ENCODE results near the gene LRRC34. TPM values are rescaled to one million over a fixed set of nuclear protein-coding genes. Genes with fewer than 3 reads are reported as not detected.

The LRRC34 gene
- total RNA-seq, 2 donors from 2014 or later: 3.4 TPM; not detected in 1

DNA sequence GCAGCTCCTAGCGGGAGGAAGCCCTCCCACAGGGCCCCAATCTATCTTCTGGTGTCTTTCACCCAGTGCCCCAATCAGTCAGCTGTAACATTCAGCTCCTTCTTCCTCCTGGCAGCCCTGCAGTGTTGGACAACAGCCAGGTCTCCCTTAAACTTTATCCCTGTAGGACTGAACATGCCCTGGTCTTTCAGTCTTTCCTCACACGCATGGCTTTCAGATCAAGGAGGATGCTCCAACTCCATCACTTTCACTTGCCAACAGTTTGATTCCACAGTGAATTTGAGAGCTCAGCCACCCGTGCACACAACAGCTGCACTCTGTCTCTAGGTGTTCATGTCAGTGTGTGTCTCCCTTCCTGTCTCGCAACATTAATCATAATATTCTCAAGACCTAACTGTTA is 28.5 kb upstream of the LRRC34 start:
- ATAC-seq: no peak
- 52 to 60% methylated on average over 4 of the region's 4 CpGs for WGBS, 2 donors
- Histone ChIP-seq H3K27ac (no peak overlapping the region), H3K4me1 (no peaks in the 10 kb centered on the region), H3K4me3 (no peak overlapping the region), H3K27me3 (no peaks in the 10 kb centered on the region), H3K36me3 (replicated peaks in 1 of 2; ENCODE audit: insufficient read depth in 1 of 2, low read depth in 2 of 2) (no peaks in the 10 kb centered on the region), H3K9me3 (no peaks in the 10 kb centered on the region)
- TF ChIP-seq, protein P1, sequence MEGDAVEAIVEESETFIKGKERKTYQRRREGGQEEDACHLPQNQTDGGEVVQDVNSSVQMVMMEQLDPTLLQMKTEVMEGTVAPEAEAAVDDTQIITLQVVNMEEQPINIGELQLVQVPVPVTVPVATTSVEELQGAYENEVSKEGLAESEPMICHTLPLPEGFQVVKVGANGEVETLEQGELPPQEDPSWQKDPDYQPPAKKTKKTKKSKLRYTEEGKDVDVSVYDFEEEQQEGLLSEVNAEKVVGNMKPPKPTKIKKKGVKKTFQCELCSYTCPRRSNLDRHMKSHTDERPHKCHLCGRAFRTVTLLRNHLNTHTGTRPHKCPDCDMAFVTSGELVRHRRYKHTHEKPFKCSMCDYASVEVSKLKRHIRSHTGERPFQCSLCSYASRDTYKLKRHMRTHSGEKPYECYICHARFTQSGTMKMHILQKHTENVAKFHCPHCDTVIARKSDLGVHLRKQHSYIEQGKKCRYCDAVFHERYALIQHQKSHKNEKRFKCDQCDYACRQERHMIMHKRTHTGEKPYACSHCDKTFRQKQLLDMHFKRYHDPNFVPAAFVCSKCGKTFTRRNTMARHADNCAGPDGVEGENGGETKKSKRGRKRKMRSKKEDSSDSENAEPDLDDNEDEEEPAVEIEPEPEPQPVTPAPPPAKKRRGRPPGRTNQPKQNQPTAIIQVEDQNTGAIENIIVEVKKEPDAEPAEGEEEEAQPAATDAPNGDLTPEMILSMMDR (IDR thresholded peaks at IDR 0.05): no peak
- no peak for TF ChIP-seq POLR2A (IDR thresholded peaks at IDR 0.05)
- intact Hi-C loops (cut with DNase I): no loop called here
- DNase-seq: no peak

DNA sequence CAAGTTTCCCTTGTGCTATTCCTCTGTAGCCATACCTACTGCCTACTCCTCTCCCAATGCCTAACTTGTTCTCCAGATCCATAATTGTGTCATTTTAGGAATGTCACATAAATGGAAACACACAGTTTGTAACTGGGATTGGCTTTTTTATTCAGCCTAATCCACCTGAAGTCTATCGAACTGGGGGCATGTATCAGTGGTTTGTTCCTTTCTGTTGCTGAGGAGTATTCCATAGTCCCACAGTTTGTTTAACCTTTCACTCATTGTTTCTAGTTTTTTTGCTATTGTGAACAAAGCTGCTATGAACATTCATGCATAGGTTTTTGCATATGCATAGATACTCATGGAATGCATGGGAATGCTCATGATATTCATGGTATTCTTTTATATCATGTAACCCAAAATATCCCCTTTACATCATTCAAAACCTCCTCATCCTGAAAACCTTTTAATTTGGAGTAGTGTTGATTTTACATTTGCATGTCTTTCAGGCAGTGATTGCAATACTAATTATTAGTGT is 25.9 kb upstream of the LRRC34 start:
- 72 to 96% methylated on average over 1 of the region's 1 CpG for WGBS, 2 donors
- TF ChIP-seq, protein P1 (IDR thresholded peaks at IDR 0.05): no peak
- TF ChIP-seq POLR2A (IDR thresholded peaks at IDR 0.05): no peak
- ATAC-seq: no peak
- Histone ChIP-seq H3K4me1 (no peaks in the 10 kb centered on the region), H3K9me3 (no peaks in the 10 kb centered on the region), H3K36me3 (replicated peaks in 1 of 2; ENCODE audit: insufficient read depth in 1 of 2, low read depth in 2 of 2) (no peaks in the 10 kb centered on the region), H3K4me3 (no peak overlapping the region), H3K27me3 (no peaks in the 10 kb centered on the region), H3K27ac (no peak overlapping the region)
- intact Hi-C loops (cut with DNase I): no loop called here
- DNase-seq: no peak

DNA sequence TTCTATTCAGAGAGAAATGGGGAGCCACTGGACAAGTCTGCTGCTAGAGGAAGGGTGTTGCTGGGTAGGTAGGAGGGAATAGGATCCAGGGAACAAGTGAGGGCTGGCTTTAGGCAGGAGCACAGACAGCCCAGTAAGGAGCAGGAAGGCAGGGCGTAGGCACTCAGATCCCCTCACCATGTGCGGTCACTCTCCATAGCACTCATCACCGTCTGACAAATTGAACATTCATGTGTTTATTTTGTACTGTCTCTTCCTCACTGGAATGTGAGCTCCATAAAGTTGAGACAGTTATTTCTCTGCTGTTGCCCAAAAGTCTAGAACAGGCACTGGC is 24.2 kb upstream of the LRRC34 start:
- H3K27me3 ChIP-seq: no peaks in the 10 kb centered on the region
- no peak overlapping the region for H3K4me3 ChIP-seq
- TF ChIP-seq, protein P1 (IDR thresholded peaks at IDR 0.05): no peak
- TF ChIP-seq POLR2A (IDR thresholded peaks at IDR 0.05): no peak
- no peak overlapping the region for H3K27ac ChIP-seq
- H3K36me3 ChIP-seq (replicated peaks in 1 of 2; ENCODE audit: insufficient read depth in 1 of 2, low read depth in 2 of 2): no peaks in the 10 kb centered on the region
- intact Hi-C loops (cut with DNase I): no loop called here
- no peak for DNase-seq
- no peak for ATAC-seq
- no peaks in the 10 kb centered on the region for H3K9me3 ChIP-seq
- WGBS, 2 donors: 87 to 93% methylated on average over 3 of the region's 3 CpGs
- no peaks in the 10 kb centered on the region for H3K4me1 ChIP-seq

- no peaks in the 10 kb centered on the region for H3K9me3 ChIP-seq
- intact Hi-C loops (cut with DNase I): no loop called here
- no peak overlapping the region for H3K27ac ChIP-seq
- H3K36me3 ChIP-seq (replicated peaks in 1 of 2; ENCODE audit: insufficient read depth in 1 of 2, low read depth in 2 of 2): no peaks in the 10 kb centered on the region
- WGBS, 2 donors: 81 to 87% methylated on average over 5 of the region's 5 CpGs
- TF ChIP-seq, protein P1 (IDR thresholded peaks at IDR 0.05): no peak
- no peak for TF ChIP-seq POLR2A (IDR thresholded peaks at IDR 0.05)
- H3K4me1 ChIP-seq: no peaks in the 10 kb centered on the region
- H3K4me3 ChIP-seq: no peak overlapping the region
- DNase-seq (no peak), ATAC-seq (no peak)
- no peaks in the 10 kb centered on the region for H3K27me3 ChIP-seq
Observed at GRCh38 chr3:169836078-169836941, 23.6 kb upstream of the LRRC34 start.

DNA sequence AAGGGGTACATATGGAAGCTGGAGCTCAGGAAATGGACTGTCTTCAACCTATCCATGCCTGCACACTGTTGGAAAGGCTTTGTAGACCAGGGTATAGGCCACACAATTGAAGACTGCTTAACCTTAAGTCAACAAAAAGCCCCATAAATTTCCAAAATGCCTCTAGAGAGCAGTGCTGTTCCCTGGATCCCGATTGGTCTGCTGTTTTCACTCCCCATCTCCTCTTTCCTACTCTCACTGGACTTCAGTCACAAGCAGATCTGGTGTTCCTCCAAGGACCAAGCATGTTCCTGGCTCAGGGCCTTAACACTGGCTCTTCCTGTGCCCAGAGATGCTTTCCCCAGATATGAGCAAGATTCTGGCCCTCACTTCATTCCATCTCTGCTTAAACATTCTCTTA is 22.8 kb upstream of the LRRC34 start:
- 47 to 60% methylated on average over 1 of the region's 1 CpG for WGBS, 2 donors
- Histone ChIP-seq H3K4me3 (no peak overlapping the region), H3K36me3 (replicated peaks in 1 of 2; ENCODE audit: insufficient read depth in 1 of 2, low read depth in 2 of 2) (no peaks in the 10 kb centered on the region), H3K9me3 (no peaks in the 10 kb centered on the region), H3K4me1 (no peaks in the 10 kb centered on the region), H3K27me3 (no peaks in the 10 kb centered on the region), H3K27ac (no peak overlapping the region)
- ATAC-seq: no peak
- intact Hi-C loops (cut with DNase I): no loop called here
- TF ChIP-seq, protein P1 (IDR thresholded peaks at IDR 0.05): no peak
- TF ChIP-seq POLR2A (IDR thresholded peaks at IDR 0.05): no peak
- no peak for DNase-seq

All from body of pancreas (tissue), 4 donors.